OCI-LY1 (cell line): ENCODE data around the gene C22orf39.

Experiments
- H2AFZ ChIP-seq: fragments of 200-600 bp; sonication (generic), shearing (Covaris generic); 2 replicates; pipeline ENCODE4 v1.6.0; 2014; ENCODE audit warnings: antibody characterized with exemption, mild to moderate bottlenecking, low read length
- H3F3A ChIP-seq: fragments of 200-600 bp; sonication (generic), shearing (Covaris generic); 2 replicates; pipeline ENCODE4 v1.6.0; 2014; ENCODE audit warnings: mild to moderate bottlenecking, antibody characterized with exemption, low read length, moderate library complexity; ENCODE audit not compliant: insufficient read depth
- H3K27ac ChIP-seq: fragments of 200-600 bp; sonication (generic); 2 replicates; pipeline ENCODE4 v1.5.1; 2014; ENCODE audit warnings: low read length, mixed run types, mild to moderate bottlenecking, low read depth; ENCODE audit not compliant: poor library complexity, severe bottlenecking
- H3K27me3 ChIP-seq: fragments of 200-600 bp; sonication (generic); 2 replicates; pipeline ENCODE4 v1.6.0; 2014; ENCODE audit warnings: antibody characterized with exemption, mild to moderate bottlenecking, low read length, moderate library complexity; ENCODE audit not compliant: insufficient read depth
- H3K36me3 ChIP-seq: fragments of 200-600 bp; sonication (generic); 2 replicates; pipeline ENCODE4 v1.6.1; 2014; ENCODE audit warnings: mild to moderate bottlenecking, antibody characterized with exemption, low read length, moderate library complexity, mixed read lengths; ENCODE audit not compliant: insufficient read depth
- H3K4me1 ChIP-seq: fragments of 200-600 bp; sonication (generic); 2 replicates; pipeline ENCODE4 v1.5.1; 2014; ENCODE audit warnings: mild to moderate bottlenecking, low read length, moderate library complexity; ENCODE audit not compliant: insufficient read depth, severe bottlenecking
- H3K4me2 ChIP-seq: fragments of 200-600 bp; sonication (generic), shearing (Covaris generic); 2 replicates; pipeline ENCODE4 v1.6.1; 2014; ENCODE audit warnings: low read length
- H3K4me3 ChIP-seq: fragments of 200-600 bp; sonication (generic); 2 replicates; pipeline ENCODE4 v1.5.1; 2014; ENCODE audit warnings: low read length, low read depth, mild to moderate bottlenecking, mixed read lengths; ENCODE audit not compliant: poor library complexity, severe bottlenecking
- H3K79me2 ChIP-seq: fragments of 200-600 bp; shearing (Covaris generic); 2 replicates; pipeline ENCODE4 v1.6.1; 2016; ENCODE audit warnings: mixed run types, low read length, mixed read lengths; ENCODE audit not compliant: insufficient read depth
- H3K9ac ChIP-seq: fragments of 200-600 bp; sonication (generic), shearing (Covaris generic); 2 replicates; pipeline ENCODE4 v1.6.1; 2014; ENCODE audit warnings: mild to moderate bottlenecking, low read length, mixed read lengths
- H3K9me2 ChIP-seq: fragments of 200-600 bp; sonication (generic), shearing (Covaris generic); 2 replicates; pipeline ENCODE4 v1.6.1; 2014; ENCODE audit warnings: low read depth, mild to moderate bottlenecking, low read length, mixed read lengths
- H3K9me3 ChIP-seq: fragments of 200-600 bp; shearing (Covaris generic); 2 replicates; pipeline ENCODE4 v1.6.1; 2014; ENCODE audit warnings: low read length, mixed read lengths
- H4K20me1 ChIP-seq: fragments of 200-600 bp; sonication (generic), shearing (Covaris generic); 2 replicates; pipeline ENCODE4 v1.6.0; 2016; ENCODE audit warnings: mild to moderate bottlenecking, low read length; ENCODE audit not compliant: insufficient read depth
- EZH2 ChIP-seq: fragments of 200-600 bp; sonication (generic), shearing (Covaris generic); IDR thresholded peaks from 2 replicates; pipeline ENCODE4 v1.8.0; 2017; ENCODE audit warnings: borderline replicate concordance, mixed run types, mild to moderate bottlenecking, antibody characterized with exemption, low read length, moderate library complexity, mixed read lengths
- TF ChIP-seq, protein P1 (sequence below): fragments of 200-600 bp; sonication (generic), shearing (Covaris generic); IDR thresholded peaks from 2 replicates; pipeline ENCODE4 v1.5.1; 2017; ENCODE audit warnings: mild to moderate bottlenecking, antibody characterized with exemption, low read length, moderate library complexity, mixed read lengths

C22orf39 gene

DNA sequence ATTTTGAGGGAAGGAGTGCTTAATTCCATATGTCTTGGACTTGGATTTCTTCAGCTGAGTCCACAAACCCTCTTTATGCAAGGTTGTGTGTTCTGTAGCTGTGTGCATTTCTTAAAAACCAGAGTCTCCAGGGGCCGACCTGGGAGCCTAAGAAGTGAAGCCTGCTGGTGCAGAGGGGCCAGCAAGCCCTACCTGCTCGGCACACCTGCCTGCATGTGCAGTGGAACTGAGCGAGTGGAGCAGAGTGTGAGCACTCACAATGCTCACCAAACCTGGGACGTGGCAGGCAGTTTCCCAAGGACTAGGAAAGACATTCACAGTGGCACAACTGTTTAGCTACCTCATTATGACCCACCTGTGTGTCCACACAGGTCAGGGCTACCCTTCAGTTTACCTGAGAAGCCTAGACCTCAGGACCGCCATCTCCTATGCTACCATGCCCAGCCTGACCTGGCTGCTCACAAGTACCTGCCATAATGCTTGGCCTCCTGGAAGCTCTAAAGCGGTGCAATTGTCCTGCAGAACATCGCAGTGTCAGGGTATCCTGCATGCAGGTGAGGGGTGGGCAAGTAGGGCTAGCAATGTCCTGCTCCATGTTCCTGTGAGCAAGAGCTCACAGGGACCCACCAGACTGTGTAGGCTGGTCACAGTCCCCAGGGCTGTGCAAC is 3.8 kb downstream of the C22orf39 start:
- Histone ChIP-seq H3K36me3 (peaks cover 44% of the 10 kb centered on the region; the same call in 1 of the 2 replicates), H3K27me3 (no peaks in the 10 kb centered on the region), H3K79me2 (peaks cover 24% of the 10 kb centered on the region), H3F3A (no peaks in the 10 kb centered on the region), H4K20me1 (no peaks in the 10 kb centered on the region), H3K4me3 (no peak overlapping the region), H3K9me2 (no peaks in the 10 kb centered on the region), H3K27ac (no peak overlapping the region), H2AFZ (no peak overlapping the region), H3K4me1 (peaks cover 18% of the 10 kb centered on the region), H3K4me2 (no peak overlapping the region; the same call in 1 of the 2 replicates), H3K9ac (no peak overlapping the region), H3K9me3 (no peaks in the 10 kb centered on the region)
- TF ChIP-seq, protein P1, sequence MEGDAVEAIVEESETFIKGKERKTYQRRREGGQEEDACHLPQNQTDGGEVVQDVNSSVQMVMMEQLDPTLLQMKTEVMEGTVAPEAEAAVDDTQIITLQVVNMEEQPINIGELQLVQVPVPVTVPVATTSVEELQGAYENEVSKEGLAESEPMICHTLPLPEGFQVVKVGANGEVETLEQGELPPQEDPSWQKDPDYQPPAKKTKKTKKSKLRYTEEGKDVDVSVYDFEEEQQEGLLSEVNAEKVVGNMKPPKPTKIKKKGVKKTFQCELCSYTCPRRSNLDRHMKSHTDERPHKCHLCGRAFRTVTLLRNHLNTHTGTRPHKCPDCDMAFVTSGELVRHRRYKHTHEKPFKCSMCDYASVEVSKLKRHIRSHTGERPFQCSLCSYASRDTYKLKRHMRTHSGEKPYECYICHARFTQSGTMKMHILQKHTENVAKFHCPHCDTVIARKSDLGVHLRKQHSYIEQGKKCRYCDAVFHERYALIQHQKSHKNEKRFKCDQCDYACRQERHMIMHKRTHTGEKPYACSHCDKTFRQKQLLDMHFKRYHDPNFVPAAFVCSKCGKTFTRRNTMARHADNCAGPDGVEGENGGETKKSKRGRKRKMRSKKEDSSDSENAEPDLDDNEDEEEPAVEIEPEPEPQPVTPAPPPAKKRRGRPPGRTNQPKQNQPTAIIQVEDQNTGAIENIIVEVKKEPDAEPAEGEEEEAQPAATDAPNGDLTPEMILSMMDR, result no peak
- TF ChIP-seq EZH2, result no peak

DNA sequence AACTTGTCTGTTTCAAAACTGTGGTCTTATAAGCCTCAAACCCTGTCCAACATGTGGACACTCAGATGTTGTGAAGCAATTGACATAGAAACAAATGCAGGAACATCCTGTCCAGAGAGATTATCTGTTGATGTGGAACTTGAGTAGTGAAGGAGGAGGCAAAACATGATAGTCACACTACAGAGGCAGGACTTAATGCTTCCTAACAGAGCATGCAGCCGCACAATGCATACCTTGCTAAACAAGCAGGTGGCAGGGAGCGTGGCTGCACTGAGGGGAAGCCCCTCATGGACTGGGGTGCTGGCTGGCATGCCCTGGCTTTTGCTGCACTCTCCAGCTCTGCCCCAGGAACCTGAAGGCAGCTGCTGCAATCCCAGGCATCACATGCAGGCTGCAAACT is 5.3 kb downstream of the C22orf39 start:
- H3K4me2 ChIP-seq, result no peak overlapping the region
- no peaks in the 10 kb centered on the region for H3K9me3 ChIP-seq
- no peaks in the 10 kb centered on the region for H4K20me1 ChIP-seq
- H3K36me3 ChIP-seq, result peaks cover 48% of the 10 kb centered on the region; the same call in 1 of the 2 replicates
- no peaks in the 10 kb centered on the region for H3K9me2 ChIP-seq
- H2AFZ ChIP-seq, result no peak overlapping the region
- peaks cover 24% of the 10 kb centered on the region for H3K79me2 ChIP-seq
- no peak overlapping the region for H3K27ac ChIP-seq
- H3K9ac ChIP-seq, result no peak overlapping the region
- H3K27me3 ChIP-seq, result no peaks in the 10 kb centered on the region
- no peak for TF ChIP-seq EZH2
- TF ChIP-seq, protein P1, result no peak
- no peak overlapping the region for H3K4me3 ChIP-seq
- peaks cover 12% of the 10 kb centered on the region for H3K4me1 ChIP-seq
- H3F3A ChIP-seq, result no peaks in the 10 kb centered on the region

DNA sequence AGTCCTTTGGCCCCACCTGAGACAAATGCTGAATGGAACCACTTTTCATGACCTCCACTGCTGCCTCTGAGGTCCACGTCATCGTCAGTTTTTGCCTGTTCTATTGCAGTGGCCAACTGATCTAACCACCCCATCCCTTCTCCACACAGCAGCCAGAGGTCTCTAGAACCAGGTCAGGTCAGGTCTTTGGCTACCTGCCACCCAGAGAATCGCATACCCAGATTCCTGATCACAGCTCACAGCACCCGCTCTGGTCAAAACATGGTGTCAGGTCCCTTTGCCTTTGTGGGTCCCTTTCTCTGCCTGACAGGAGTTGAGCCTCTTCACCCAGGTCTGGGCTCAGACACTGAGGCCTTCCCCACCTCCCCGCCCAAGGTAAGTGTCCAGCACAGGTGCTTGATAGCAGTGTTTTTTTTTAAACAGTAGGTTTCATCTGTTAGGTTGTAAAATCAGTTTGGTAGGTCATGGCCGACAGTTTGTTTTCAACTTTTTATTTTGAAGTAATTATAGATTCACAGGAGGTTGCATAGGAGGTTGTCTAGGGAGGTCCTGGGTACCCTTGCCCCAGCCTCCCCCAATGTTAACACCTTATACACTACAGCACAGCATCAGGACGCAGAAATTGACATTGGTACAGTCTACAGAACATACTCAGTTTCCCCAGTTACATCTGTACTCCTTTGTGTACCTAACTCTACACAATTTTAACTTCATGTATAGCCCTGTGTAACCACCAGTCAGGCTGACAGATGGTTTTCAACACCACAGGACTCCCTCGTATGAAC is 6.9 kb downstream of the C22orf39 start:
- Histone ChIP-seq H3K4me1 (no peaks in the 10 kb centered on the region), H2AFZ (no peak overlapping the region), H3K9me2 (no peaks in the 10 kb centered on the region), H3K79me2 (peaks cover 11% of the 10 kb centered on the region), H3K27ac (no peak overlapping the region), H3K4me3 (no peak overlapping the region), H3K9me3 (no peaks in the 10 kb centered on the region), H3K36me3 (peaks cover 57% of the 10 kb centered on the region; the same call in 1 of the 2 replicates), H3K27me3 (no peaks in the 10 kb centered on the region), H3K4me2 (no peak overlapping the region), H3F3A (no peaks in the 10 kb centered on the region), H3K9ac (no peak overlapping the region), H4K20me1 (no peaks in the 10 kb centered on the region)
- TF ChIP-seq, protein P1, result no peak
- no peak for TF ChIP-seq EZH2
